Thoracic aorta (tissue), 2 donors: ENCODE measurements around the gene SAMD8. TPM values are rescaled to one million over a fixed set of nuclear protein-coding genes. Genes with fewer than 3 reads are reported as not detected.
"Not testable (repeated sequence)": the region's sequence is repeated elsewhere in the genome, so short reads cannot be mapped to it uniquely, and the experiment has no call there.

Experiments
- ATAC-seq: fragments of 150-250 bp; one replicate; pipeline ENCODE4 v1.8.0; 2017; ENCODE audit warnings: low read depth; ENCODE audit not compliant: insufficient number of reproducible peaks, low FRiP score
- DNase-seq: peaks from one replicate; pipeline ENCODE4 v3.0.0-alpha.2; 2020; ENCODE audit warnings: low spot score
- H3K27ac ChIP-seq, 2 donors: fragments of 200-600 bp; sonication (generic); 1 replicate in 1 of 2; 2 replicates in 1 of 2; pipeline ENCODE4 v1.5.1; 2016; ENCODE audit warnings: mild to moderate bottlenecking in 2 of 2, moderate library complexity in 2 of 2
- H3K27me3 ChIP-seq: fragments of 200-600 bp; sonication (generic); replicated peaks from 2 replicates; pipeline ENCODE4 v1.6.0; 2016; ENCODE audit warnings: mild to moderate bottlenecking; ENCODE audit not compliant: insufficient read depth
- H3K36me3 ChIP-seq: fragments of 200-600 bp; sonication (generic); one replicate; pipeline ENCODE4 v1.5.1; 2016
- H3K4me1 ChIP-seq, 2 donors: fragments of 200-600 bp; sonication (generic); 1 replicate in 1 of 2; 2 replicates in 1 of 2; pipeline versions ENCODE4 v1.5.1 to v1.6.0; 2016; ENCODE audit warnings: low read depth in 2 of 2, mild to moderate bottlenecking in 1 of 2; ENCODE audit not compliant: control insufficient read depth in 1 of 2
- H3K4me3 ChIP-seq: fragments of 200-600 bp; sonication (generic); 2 replicates; pipeline ENCODE4 v1.5.1; 2016; ENCODE audit warnings: mild to moderate bottlenecking
- H3K9me3 ChIP-seq: fragments of 200-600 bp; sonication (generic); 2 replicates; pipeline ENCODE4 v1.5.1; 2016
- total RNA-seq, 2 donors: library from RNA; depleted of rRNA; stranded (reverse); fragments of >200 nt; gene quantifications; one replicate each; pipeline versions ENCODE4 v1.1.0 to v1.2.3, GENCODE V29; 2016
- TF ChIP-seq, protein P1 (sequence below): fragments of 200-600 bp; sonication (generic); IDR thresholded peaks from one replicate; pipeline ENCODE4 v1.5.1; 2019; ENCODE audit warnings: antibody characterized with exemption

Gene SAMD8
- total RNA-seq, 2 donors from 2014 or later, result 22.7 to 51.5 TPM

GRCh38 chr10:75122505-75122904, 11.0 kb downstream of the SAMD8 start:
- H3K4me3 ChIP-seq, result no peak overlapping the region
- H3K4me1 ChIP-seq, result peaks cover 22 to 47% of the 10 kb centered on the region in 2 donors
- no peak for ATAC-seq

DNA sequence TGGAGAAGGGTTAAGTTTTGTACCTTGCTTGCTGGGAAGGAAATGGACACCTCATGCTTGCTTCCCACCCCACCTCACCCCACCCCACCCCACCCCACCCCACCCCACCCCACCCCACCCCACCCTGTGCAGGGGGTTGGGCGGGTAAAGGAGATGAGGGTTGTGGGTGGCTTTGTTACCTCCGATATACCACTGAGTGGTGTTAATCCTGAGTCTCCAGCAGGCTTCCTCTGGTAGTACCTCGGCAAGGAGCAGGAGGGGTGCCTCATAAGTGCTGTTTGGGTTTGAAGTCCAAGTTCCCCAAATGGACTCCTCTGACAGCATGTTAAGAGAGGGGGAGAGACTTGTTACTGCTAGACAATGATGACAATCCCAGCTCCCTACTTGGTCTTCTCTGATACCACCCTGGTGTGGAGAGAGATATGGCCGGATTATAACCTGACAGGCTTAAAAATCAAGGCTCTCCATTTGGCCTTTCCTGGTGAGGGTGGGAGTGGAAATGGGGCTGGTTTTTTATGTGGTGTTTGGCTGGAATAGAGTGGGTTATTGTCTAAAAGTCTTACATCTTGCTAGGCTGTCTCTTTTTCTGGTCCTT, 11.7 kb downstream of the SAMD8 start:
- Histone ChIP-seq H3K27ac (no peak overlapping the region), H3K4me3 (no peak overlapping the region), H3K9me3 (no peaks in the 10 kb centered on the region), H3K27me3 (no peaks in the 10 kb centered on the region), H3K4me1 (peaks cover 19 to 47% of the 10 kb centered on the region in 2 donors), H3K36me3 (no peaks in the 10 kb centered on the region)
- no peak for ATAC-seq
- TF ChIP-seq, protein P1, sequence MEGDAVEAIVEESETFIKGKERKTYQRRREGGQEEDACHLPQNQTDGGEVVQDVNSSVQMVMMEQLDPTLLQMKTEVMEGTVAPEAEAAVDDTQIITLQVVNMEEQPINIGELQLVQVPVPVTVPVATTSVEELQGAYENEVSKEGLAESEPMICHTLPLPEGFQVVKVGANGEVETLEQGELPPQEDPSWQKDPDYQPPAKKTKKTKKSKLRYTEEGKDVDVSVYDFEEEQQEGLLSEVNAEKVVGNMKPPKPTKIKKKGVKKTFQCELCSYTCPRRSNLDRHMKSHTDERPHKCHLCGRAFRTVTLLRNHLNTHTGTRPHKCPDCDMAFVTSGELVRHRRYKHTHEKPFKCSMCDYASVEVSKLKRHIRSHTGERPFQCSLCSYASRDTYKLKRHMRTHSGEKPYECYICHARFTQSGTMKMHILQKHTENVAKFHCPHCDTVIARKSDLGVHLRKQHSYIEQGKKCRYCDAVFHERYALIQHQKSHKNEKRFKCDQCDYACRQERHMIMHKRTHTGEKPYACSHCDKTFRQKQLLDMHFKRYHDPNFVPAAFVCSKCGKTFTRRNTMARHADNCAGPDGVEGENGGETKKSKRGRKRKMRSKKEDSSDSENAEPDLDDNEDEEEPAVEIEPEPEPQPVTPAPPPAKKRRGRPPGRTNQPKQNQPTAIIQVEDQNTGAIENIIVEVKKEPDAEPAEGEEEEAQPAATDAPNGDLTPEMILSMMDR, result no peak
- DNase-seq, result no peak

More at GRCh38 chr10:75122505-75122904, 11.0 kb downstream of the SAMD8 start:
- Histone ChIP-seq H3K36me3 (no peaks in the 10 kb centered on the region), H3K9me3 (no peaks in the 10 kb centered on the region), H3K27me3 (no peaks in the 10 kb centered on the region), H3K27ac (no peak overlapping the region)
- DNase-seq, result no peak
- TF ChIP-seq, protein P1, result no peak

GRCh38 chr10:75126277-75126676, 14.8 kb downstream of the SAMD8 start:
- Histone ChIP-seq H3K4me1 (peaks cover 20 to 51% of the 10 kb centered on the region in 2 donors), H3K4me3 (no peak overlapping the region), H3K27me3 (no peaks in the 10 kb centered on the region), H3K9me3 (no peaks in the 10 kb centered on the region), H3K36me3 (no peaks in the 10 kb centered on the region), H3K27ac (no peak overlapping the region)
- TF ChIP-seq, protein P1, result no peak
- no peak for DNase-seq
- ATAC-seq, result no peak

GRCh38 chr10:75127471-75127870, 16.0 kb downstream of the SAMD8 start:
- DNase-seq (no peak), ATAC-seq (no peak)
- H3K27ac ChIP-seq, result peak overlapping the region in 1 of 2 donors; percentile 2
- H3K4me3 ChIP-seq, result no peak overlapping the region
- no peaks in the 10 kb centered on the region for H3K9me3 ChIP-seq
- no peaks in the 10 kb centered on the region for H3K36me3 ChIP-seq
- H3K27me3 ChIP-seq, result no peaks in the 10 kb centered on the region
- TF ChIP-seq, protein P1, result no peak
- peaks cover 10 to 39% of the 10 kb centered on the region in 2 donors for H3K4me1 ChIP-seq

GRCh38 chr10:75128985-75129384, 17.5 kb downstream of the SAMD8 start:
- ATAC-seq, DNase-seq, H3K4me3 ChIP-seq, H3K27ac ChIP-seq, H3K36me3 ChIP-seq, H3K9me3 ChIP-seq, H3K27me3 ChIP-seq: not testable (repeated sequence)
- H3K4me1 ChIP-seq, result peaks cover 10 to 36% of the 10 kb centered on the region in 2 donors

GRCh38 chr10:75129537-75129936, 18.1 kb downstream of the SAMD8 start:
- no peak overlapping the region for H3K27ac ChIP-seq
- H3K27me3 ChIP-seq, result no peaks in the 10 kb centered on the region
- ATAC-seq, result no peak
- no peak overlapping the region for H3K4me3 ChIP-seq
- DNase-seq, result no peak
- H3K4me1 ChIP-seq, result peaks cover 10 to 36% of the 10 kb centered on the region in 2 donors
- H3K9me3 ChIP-seq, result no peaks in the 10 kb centered on the region
- no peaks in the 10 kb centered on the region for H3K36me3 ChIP-seq
- TF ChIP-seq, protein P1, result no peak

DNA sequence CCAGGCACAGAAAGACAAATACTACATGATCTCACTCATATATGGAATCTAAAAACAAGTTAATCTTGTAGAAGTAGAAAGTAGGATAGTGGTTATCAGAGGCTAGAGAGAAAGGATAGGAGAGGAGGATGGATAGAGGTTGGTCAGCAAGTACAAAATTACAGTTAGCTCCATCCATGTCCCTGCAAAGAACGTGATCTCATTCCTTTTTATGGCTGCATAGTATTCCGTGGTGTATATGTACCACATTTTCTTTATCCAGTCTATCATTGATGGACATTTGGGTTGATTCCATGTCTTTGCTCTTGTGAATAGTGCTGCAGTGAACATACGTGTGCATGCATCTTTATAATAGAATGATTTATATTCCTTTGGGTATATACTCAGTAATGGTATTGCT, 22.2 kb downstream of the SAMD8 start:
- not testable (repeated sequence) for H3K4me3 ChIP-seq, H3K27me3 ChIP-seq, H3K9me3 ChIP-seq, H3K27ac ChIP-seq, DNase-seq, ATAC-seq, H3K36me3 ChIP-seq
- H3K4me1 ChIP-seq, result peaks cover 15 to 35% of the 10 kb centered on the region in 2 donors
